ENCODE data around the gene PNMA8A.

- TF ChIP-seq CTCF (conservative IDR thresholded peaks at IDR 0.05; ENCODE audit: low read length) (no peak), EZH2phosphoT487 (IDR thresholded peaks at IDR 0.05; ENCODE audit: borderline replicate concordance, low read depth, low read length) (no peak)
These were observed 9.8 kb downstream of the PNMA8A start for GRCh38 chr19:46461537-46461936.
